NCI-H526 treated with DMSO at 0.1 percent for 48 hours (cell line): Measurements from ENCODE around the gene LCN1.

ENCODE experiments used
- DNase-seq: peaks from one replicate; lab custom pipeline; 2025; lab: John Stamatoyannopoulos, UW

LCN1 gene

GRCh38 chr9:135520916-135521607 is at the start of gene LCN1:
Gene LCN1 (plus strand): TSS chr9:135521440. CDS start chr9:135521498, 58 bp downstream.
- no peak for DNase-seq

- no peak for DNase-seq
Observed at GRCh38 chr9:135471791-135472640, 49.2 kb upstream of the LCN1 start.

- DNase-seq, result no peak
Observed at GRCh38 chr9:135473972-135474543, 47.2 kb upstream of the LCN1 start.

DNA sequence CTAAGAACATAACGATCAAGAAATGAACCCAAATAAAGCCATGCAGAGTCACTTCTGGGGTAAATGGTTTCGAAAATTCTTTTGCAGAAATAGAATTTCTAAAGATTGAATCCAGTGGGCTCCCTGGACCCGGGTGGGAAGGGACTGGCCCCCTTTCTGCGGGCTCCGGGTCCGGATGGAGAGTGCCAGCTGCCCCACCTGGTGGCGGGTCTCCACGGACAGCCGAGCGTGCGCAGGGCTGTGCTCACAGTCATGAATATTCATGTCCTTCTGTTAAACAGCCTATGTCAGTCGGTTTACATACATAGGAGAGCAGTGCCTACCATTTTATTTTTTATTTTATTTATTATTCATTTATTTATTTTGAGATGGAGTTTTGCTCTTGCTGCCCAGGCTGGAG is 46.3 kb upstream of the LCN1 start:
- DNase-seq, result peak; percentile 3

- DNase-seq, result no peak
Observed at GRCh38 chr9:135476561-135477355, 44.5 kb upstream of the LCN1 start.

DNA sequence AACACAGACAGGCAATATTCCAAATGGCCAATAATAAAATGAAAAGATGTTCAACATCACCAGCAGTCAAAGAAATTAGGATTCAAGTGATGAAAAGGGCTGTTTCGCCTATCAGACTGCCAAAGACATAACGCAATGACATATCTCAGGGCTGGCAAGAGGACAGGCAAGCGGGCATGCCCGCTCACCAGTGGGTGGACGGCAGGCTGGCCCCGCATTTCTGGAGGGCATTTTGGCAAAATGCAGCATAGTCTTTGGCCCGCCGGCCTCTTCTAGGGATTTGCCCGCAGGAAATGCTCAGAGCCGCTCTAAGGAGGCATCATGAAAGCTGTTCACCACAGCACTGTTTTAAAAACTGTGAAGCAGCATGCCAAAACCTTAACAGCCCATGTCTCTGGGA is 43.0 kb upstream of the LCN1 start:
- no peak for DNase-seq

DNA sequence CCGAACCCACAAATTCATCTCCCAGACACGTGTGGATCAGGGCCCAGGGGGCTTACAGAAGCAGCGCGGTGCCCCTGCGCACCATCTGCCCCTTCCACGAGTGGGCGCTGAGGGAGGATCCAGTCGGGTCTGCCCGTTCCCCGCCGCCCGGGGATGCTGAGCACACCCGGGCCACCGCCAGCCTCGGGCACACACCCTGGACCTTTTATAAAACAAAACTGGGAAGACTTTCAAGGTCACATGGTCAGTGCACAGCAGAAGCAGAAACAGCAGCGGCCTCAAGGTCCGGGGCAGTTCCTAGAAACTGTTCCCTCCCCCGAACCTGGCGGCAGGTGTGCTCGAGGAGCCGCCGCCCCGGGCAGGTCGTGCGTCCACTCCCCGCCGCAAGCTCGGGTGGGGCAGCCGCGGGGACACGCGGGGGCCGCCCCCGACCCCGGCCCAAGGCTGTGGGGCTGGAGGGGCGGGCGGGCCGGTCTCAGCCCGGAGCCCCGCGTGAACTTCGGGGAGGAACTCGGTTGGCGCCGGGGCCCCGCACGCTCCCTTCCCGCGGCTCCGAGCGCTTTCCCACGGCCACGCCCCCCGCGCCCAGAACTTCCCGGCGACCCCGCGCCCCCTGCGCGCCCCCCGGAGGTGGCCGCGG is 42.3 kb upstream of the LCN1 start:
- no peak for DNase-seq

DNA sequence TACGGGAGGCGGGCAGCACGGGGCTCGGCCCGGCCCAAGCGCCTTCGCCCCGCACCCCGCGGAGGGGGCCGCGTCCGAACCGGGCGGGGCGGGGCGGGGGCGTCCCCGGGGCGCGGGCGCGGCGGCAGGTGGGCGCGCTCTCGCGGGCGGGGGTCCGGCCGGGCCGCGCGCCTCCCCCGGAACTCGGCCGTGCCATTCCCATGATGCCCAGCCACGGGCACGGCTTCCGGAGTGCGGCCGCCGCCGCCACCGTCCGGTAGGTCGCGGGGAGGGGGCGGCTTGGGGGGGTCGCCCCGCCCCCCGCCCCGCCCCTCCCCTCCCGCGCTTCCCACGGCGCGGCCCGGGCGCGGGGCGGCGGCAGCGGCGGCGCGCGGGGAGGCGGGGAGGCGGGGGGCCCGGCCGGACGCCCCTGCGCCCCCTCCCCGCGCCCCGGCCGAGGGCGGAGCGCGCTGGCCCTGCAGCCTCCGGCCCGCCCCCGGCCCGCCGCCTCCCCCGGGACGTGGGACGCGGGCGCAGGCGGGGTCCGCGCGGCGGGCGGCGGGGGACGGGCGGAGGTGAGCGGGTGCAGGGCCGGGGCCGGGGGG is 41.7 kb upstream of the LCN1 start, which contains the start of gene PPP1R26:
Gene PPP1R26 (plus strand): TSS at position 314 of the 584 bp plus-strand sequence. CDS start 4,729 bp downstream, outside the sequence.
- DNase-seq, result no peak

GRCh38 chr9:135480071-135480939 is 40.9 kb upstream of the LCN1 start:
- DNase-seq, result peak; percentile 4

DNA sequence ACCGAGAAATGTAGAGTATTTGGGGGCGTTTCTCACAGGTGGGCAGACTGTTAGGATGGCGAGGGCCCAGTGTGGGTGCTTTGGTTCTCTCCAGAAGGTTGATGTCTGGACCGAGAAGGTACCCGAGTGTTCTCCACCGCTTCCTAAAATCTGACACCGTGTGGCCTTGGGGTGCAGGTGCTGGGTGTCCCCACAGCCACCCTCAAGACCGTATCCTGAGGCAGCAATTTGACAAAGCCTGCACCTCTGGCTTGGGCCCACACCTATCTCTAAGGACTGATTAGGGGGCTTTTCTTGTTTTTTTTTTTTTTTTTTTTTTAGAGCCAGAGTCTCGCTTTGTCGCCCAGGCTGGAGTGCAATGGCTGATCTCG is 40.3 kb upstream of the LCN1 start:
- DNase-seq, result no peak

- no peak for DNase-seq
Observed at GRCh38 chr9:135482015-135482754, 39.1 kb upstream of the LCN1 start.

DNA sequence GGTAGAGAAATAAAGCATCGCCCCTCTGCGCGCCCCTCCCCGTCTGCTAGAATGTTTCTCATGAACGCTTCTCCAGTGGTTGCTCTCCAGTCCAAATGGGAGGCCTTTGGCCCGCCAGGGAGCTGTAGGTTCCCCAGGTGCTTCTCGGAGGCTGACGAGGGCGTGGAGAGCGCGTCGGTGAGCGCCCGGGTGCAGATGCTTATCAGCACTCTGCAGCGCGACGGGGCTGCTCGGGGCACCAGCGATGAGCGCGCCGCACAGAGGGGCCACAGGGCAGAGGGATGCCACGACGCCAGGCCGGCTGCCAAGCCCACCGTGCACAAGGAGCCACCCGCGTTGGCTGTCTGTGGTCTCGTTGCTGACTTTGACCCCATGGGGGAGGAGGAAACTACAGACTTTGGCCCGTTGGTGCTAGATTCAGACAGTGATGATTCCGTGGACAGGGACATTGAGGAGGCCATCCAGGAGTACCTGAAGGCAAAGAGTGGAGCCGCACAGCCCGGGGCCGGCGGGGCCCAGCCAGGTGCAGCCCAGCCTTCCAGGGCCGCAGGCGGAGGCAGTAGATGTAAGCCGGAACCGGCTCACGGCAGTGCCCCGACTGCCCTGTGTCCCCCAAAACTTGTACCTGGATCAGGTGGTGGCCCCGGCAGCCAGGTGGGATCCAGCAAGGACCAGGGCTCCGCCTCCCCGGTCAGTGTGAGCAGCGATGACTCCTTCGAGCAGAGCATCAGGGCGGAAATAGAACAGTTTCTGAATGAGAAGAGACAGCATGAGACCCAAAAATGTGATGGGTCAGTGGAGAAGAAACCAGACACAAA is 36.6 kb upstream of the LCN1 start:
- DNase-seq, result no peak

DNA sequence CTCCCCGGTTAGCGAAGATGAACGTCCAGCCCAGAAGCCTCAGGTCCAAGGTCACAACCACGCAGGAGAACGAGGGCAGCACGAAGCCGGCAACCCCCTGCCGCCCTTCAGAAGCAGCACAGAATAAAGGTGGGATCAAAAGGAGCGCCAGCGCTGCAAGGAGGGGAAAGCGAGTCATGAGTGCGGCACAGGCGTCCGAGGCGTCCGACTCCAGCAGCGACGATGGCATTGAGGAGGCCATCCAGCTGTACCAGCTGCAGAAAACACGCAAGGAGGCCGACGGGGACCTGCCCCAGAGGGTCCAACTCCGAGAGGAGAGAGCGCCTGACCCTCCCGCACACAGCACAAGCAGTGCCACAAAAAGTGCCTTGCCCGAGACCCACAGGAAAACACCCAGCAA is 35.9 kb upstream of the LCN1 start:
- no peak for DNase-seq

- no peak for DNase-seq
Observed at GRCh38 chr9:135485832-135486231, 35.4 kb upstream of the LCN1 start.

- no peak for DNase-seq
Observed at GRCh38 chr9:135486267-135487065, 34.8 kb upstream of the LCN1 start.

GRCh38 chr9:135487281-135488012 is 33.8 kb upstream of the LCN1 start:
- no peak for DNase-seq

- no peak for DNase-seq
Observed at GRCh38 chr9:135488013-135488330, 33.3 kb upstream of the LCN1 start.
